H1 (cell line): ENCODE results near the gene SNX20. TPM values are rescaled to one million over a fixed set of nuclear protein-coding genes. Genes with fewer than 3 reads are reported as not detected.

Experiments used
- CTCF ChIA-PET: fragments of 300-600 bp; sonication (Branson Sonifier 250); formaldehyde crosslinking; loops from one replicate; lab custom pipeline; 2021; ENCODE audit not compliant: partially characterized antibody; lab: Charles Lee
- POLR2A ChIA-PET: fragments of 300-600 bp; sonication (Branson Sonifier 250); formaldehyde crosslinking; loops from one replicate; lab custom pipeline; 2021; ENCODE audit warnings: inconsistent platforms; ENCODE audit not compliant: partially characterized antibody; lab: Charles Lee
- DNase-seq, 2 experiments: peaks; one replicate each; pipeline versions ENCODE4 v3.0.0 to v3.0.0-alpha.2; 2010 to 2022; ENCODE audit warnings: low spot score in 2 of 2, low read depth in 1 of 2, mixed read lengths in 1 of 2
- FAIRE-seq: peaks from 2 replicates; lab custom pipeline; 2011; peaks lifted over from hg19 to GRCh38; lab: Jason Lieb, UNC
- H2AFZ ChIP-seq: 2 replicates; pipeline ENCODE4 v1.8.1; 2012; ENCODE audit warnings: low read length, inconsistent platforms
- H2AK5ac ChIP-seq: 2 replicates; pipeline ENCODE4 v1.6.1; 2013; ENCODE audit warnings: low read depth, low read length
- H2BK120ac ChIP-seq: replicated peaks from 2 replicates; pipeline ENCODE3; 2013; ENCODE audit warnings: low read depth, low read length, inconsistent platforms
- H2BK12ac ChIP-seq: 2 replicates; pipeline ENCODE4 v1.6.1; 2013; ENCODE audit warnings: low read depth, low read length
- H2BK15ac ChIP-seq: 2 replicates; pipeline ENCODE4 v1.6.1; 2013; ENCODE audit warnings: low read length
- H2BK20ac ChIP-seq: 2 replicates; pipeline ENCODE4 v1.6.1; 2013; ENCODE audit warnings: low read length
- H2BK5ac ChIP-seq: 2 replicates; pipeline ENCODE4 v1.6.1; 2013; ENCODE audit warnings: low read depth, low read length
- H3K14ac ChIP-seq: 2 replicates; pipeline ENCODE4 v1.6.1; 2013; ENCODE audit warnings: inconsistent platforms; ENCODE audit not compliant: insufficient read length
- H3K18ac ChIP-seq: 2 replicates; pipeline ENCODE4 v1.6.1; 2013; ENCODE audit warnings: low read length; ENCODE audit errors: extremely low read depth
- H3K23ac ChIP-seq: 2 replicates; pipeline ENCODE4 v1.6.1; 2013; ENCODE audit warnings: inconsistent platforms; ENCODE audit not compliant: insufficient read length
- H3K23me2 ChIP-seq: 2 replicates; pipeline ENCODE4 v1.6.1; 2013; ENCODE audit warnings: low read depth, low read length
- H3K27ac ChIP-seq: 2 replicates; pipeline ENCODE4 v1.6.1; 2011; ENCODE audit warnings: low read depth, low read length, inconsistent platforms
- H3K27me3 ChIP-seq, 4 experiments: replicated peaks in 1 of 4; 1 replicate in 1 of 4; 2 replicates in 3 of 4; pipeline versions ENCODE4 v1.6.1 to v1.8.1; 2011 to 2013; ENCODE audit warnings: low read length in 3 of 4, mild to moderate bottlenecking in 3 of 4, inconsistent platforms in 2 of 4, mixed read lengths in 2 of 4, moderate library complexity in 1 of 4; ENCODE audit not compliant: control insufficient read depth in 3 of 4, insufficient read depth in 3 of 4; ENCODE audit errors: extremely low read depth in 1 of 4
- H3K36me3 ChIP-seq, 4 experiments: 2 replicates each; pipeline versions ENCODE4 v1.6.1 to v1.8.1; 2011 to 2013; ENCODE audit warnings: mild to moderate bottlenecking in 4 of 4, low read length in 3 of 4, moderate library complexity in 2 of 4, control low read depth in 1 of 4, inconsistent platforms in 1 of 4; ENCODE audit not compliant: insufficient read depth in 4 of 4, control insufficient read depth in 2 of 4
- H3K4ac ChIP-seq: replicated peaks from 2 replicates; pipeline ENCODE3; 2013; ENCODE audit warnings: low read length, low read depth, mixed read lengths, inconsistent platforms; ENCODE audit not compliant: insufficient read length
- H3K4me1 ChIP-seq, 4 experiments: replicated peaks in 1 of 4; 1 replicate in 1 of 4; 2 replicates in 3 of 4; pipeline versions ENCODE4 v1.6.1 to v1.8.1; 2011 to 2013; ENCODE audit warnings: low read length in 3 of 4, inconsistent platforms in 2 of 4, mixed read lengths in 1 of 4; ENCODE audit not compliant: insufficient read depth in 4 of 4, control insufficient read depth in 3 of 4
- H3K4me2 ChIP-seq, 2 experiments: 2 replicates each; pipeline versions ENCODE4 v1.6.1 to v1.8.1; 2011 to 2013; ENCODE audit warnings: low read depth in 2 of 2, low read length in 2 of 2, control low read depth in 1 of 2, inconsistent platforms in 1 of 2, mild to moderate bottlenecking in 1 of 2; ENCODE audit not compliant: insufficient read depth in 1 of 2
- H3K4me3 ChIP-seq, 4 experiments: fragments of 200-600, 300-600 bp in 1 of 4; sonication (generic), shearing (Covaris generic), sonication (Bioruptor Twin) in 1 of 4; 2 replicates each; pipeline versions ENCODE4 v1.5.1 to v1.8.1; 2011 to 2016; ENCODE audit warnings: low read length in 4 of 4, low read depth in 3 of 4, control low read depth in 2 of 4, inconsistent platforms in 2 of 4, mild to moderate bottlenecking in 2 of 4, mixed read lengths in 1 of 4, moderate library complexity in 1 of 4; ENCODE audit not compliant: insufficient read depth in 2 of 4; ENCODE audit errors: extremely low read depth in 1 of 4
- H3K56ac ChIP-seq: replicated peaks from 2 replicates; pipeline ENCODE3; 2013; ENCODE audit warnings: low read depth, mild to moderate bottlenecking, mixed read lengths, low read length, inconsistent platforms; ENCODE audit not compliant: insufficient read length
- H3K79me1 ChIP-seq: 2 replicates; pipeline ENCODE4 v1.6.1; 2013; ENCODE audit warnings: low read depth, low read length, control low read depth
- H3K79me2 ChIP-seq, 2 experiments: 2 replicates each; pipeline versions ENCODE4 v1.6.1 to v1.8.1; 2012 to 2013; ENCODE audit warnings: low read length in 2 of 2, mild to moderate bottlenecking in 2 of 2, inconsistent platforms in 1 of 2; ENCODE audit not compliant: insufficient read depth in 2 of 2, control insufficient read depth in 1 of 2
- H3K9ac ChIP-seq, 4 experiments: replicated peaks in 1 of 4; 1 replicate in 1 of 4; 2 replicates in 3 of 4; pipeline versions ENCODE4 v1.6.1 to v1.8.1; 2011 to 2013; ENCODE audit warnings: low read depth in 3 of 4, low read length in 3 of 4, control low read depth in 2 of 4, mild to moderate bottlenecking in 2 of 4, moderate library complexity in 2 of 4, inconsistent platforms in 1 of 4; ENCODE audit errors: extremely low read depth in 1 of 4
- H3K9me3 ChIP-seq, 2 experiments: 2 replicates each; pipeline versions ENCODE4 v1.6.1 to v1.8.1; 2012 to 2013; ENCODE audit warnings: mild to moderate bottlenecking in 2 of 2, moderate library complexity in 2 of 2, control low read depth in 1 of 2, inconsistent platforms in 1 of 2, low read depth in 1 of 2, low read length in 1 of 2, mixed read lengths in 1 of 2; ENCODE audit not compliant: insufficient read depth in 2 of 2
- H4K20me1 ChIP-seq, 2 experiments: replicated peaks in 1 of 2; 2 replicates each; pipeline versions ENCODE3 to v1.8.1; 2011 to 2013; ENCODE audit warnings: inconsistent platforms in 2 of 2, low read length in 2 of 2, mild to moderate bottlenecking in 1 of 2; ENCODE audit not compliant: insufficient read depth in 2 of 2, control insufficient read depth in 1 of 2
- H4K5ac ChIP-seq: 2 replicates; pipeline ENCODE4 v1.6.1; 2013; ENCODE audit warnings: low read length, low read depth, mixed read lengths, inconsistent platforms; ENCODE audit not compliant: insufficient read length
- H4K8ac ChIP-seq: 2 replicates; pipeline ENCODE4 v1.8.0; 2013; ENCODE audit warnings: mild to moderate bottlenecking, moderate library complexity, low read length, inconsistent platforms; ENCODE audit not compliant: insufficient read depth; ENCODE audit errors: extremely low read depth
- H4K91ac ChIP-seq: replicated peaks from 2 replicates; pipeline ENCODE3; 2013; ENCODE audit warnings: low read length, mixed read lengths, inconsistent platforms; ENCODE audit not compliant: insufficient read length
- CEBPB ChIP-seq: IDR thresholded peaks from 2 replicates; pipeline ENCODE4 v1.6.1; 2012; ENCODE audit warnings: low read depth, low read length
- RAD21 ChIP-seq, 2 experiments: IDR thresholded peaks in 1 of 2; conservative IDR thresholded peaks in 1 of 2; 2 replicates each; pipeline ENCODE4 v1.6.1; 2011; ENCODE audit warnings: low read depth in 2 of 2, low read length in 2 of 2, improper control_type of control experiment in 1 of 2, inconsistent platforms in 1 of 2, mild to moderate bottlenecking in 1 of 2, moderate library complexity in 1 of 2
- RXRA ChIP-seq: IDR thresholded peaks from 2 replicates; pipeline ENCODE4 v1.6.1; 2011; ENCODE audit warnings: low read depth, mild to moderate bottlenecking, low read length, moderate library complexity; ENCODE audit not compliant: insufficient read depth
- SP1 ChIP-seq: IDR thresholded peaks from 2 replicates; pipeline ENCODE4 v1.6.1; 2011; ENCODE audit warnings: low read depth, low read length
- TCF12 ChIP-seq: IDR thresholded peaks from 2 replicates; pipeline ENCODE4 v1.6.1; 2011; ENCODE audit warnings: low read depth, mild to moderate bottlenecking, low read length
- WGBS, 2 experiments: shearing (Covaris generic) in 1 of 2; methylation state at CpG; one replicate each; pipeline versions ENCODE4 v1.1.6 to v1.1.7; 2013 to 2015; ENCODE audit warnings: low lambda C conversion rate in 2 of 2, mixed read lengths in 2 of 2, inconsistent platforms in 1 of 2, low coverage in 1 of 2, missing lambda C conversion rate in 1 of 2; ENCODE audit not compliant: insufficient replicate concordance in 2 of 2, insufficient coverage in 1 of 2, insufficient read length in 1 of 2; ENCODE audit errors: extremely low coverage in 1 of 2, missing lambda C conversion rate in 1 of 2; 5-methylcytosine and 5-hydroxymethylcytosine counted together
- polyA plus RNA-seq, 7 experiments: library from polyadenylated mRNA; depleted of rRNA in 3 of 7; stranded (reverse) in 5 of 7; unstranded in 2 of 7; fragments of >200 nt in 5 of 7; fragments of 200-250 nt in 2 of 7; gene quantifications; 1 replicate in 5 of 7; 2 replicates in 1 of 7; 4 replicates in 1 of 7; pipeline versions ENCODE4 v1.2.1 to v1.2.3, GENCODE V29; 2011 to 2013; ENCODE audit warnings: missing spikeins in 2 of 7, mixed read lengths in 2 of 7
- total RNA-seq: library from RNA; stranded (reverse); fragmentation: NEBNext Ultra II Directional; extraction: Animal tissue kit (Norgen Biotek cat#: 25700); gene quantifications from 2 replicates; pipeline ENCODE4 v1.2.1, GENCODE V29; 2021
- TF ChIP-seq, protein P1 (sequence below), 3 experiments: IDR thresholded peaks; 1 replicate in 2 of 3; 2 replicates in 1 of 3; pipeline versions ENCODE4 v1.5.1 to v1.6.1; 2011; ENCODE audit warnings: low read length in 3 of 3, mild to moderate bottlenecking in 3 of 3, inconsistent platforms in 2 of 3, low read depth in 1 of 3, moderate library complexity in 1 of 3; ENCODE audit not compliant: insufficient read depth in 1 of 3; ENCODE audit errors: control extremely low read depth in 1 of 3

The SNX20 gene
- total and polyA plus RNA-seq, 2 of the 8 experiments (the other 6 are each of a cell fraction or from before 2014, with no cell fraction given): not detected

GRCh38 chr16:50719401-50720337 lies 38.6 kb upstream of the SNX20 start:
- no peak overlapping the region for H3K23ac ChIP-seq
- peak overlapping the region; percentile 59; the same call in 1 of the 2 replicates for H4K8ac ChIP-seq
- H3K27me3 ChIP-seq: no peaks in the 10 kb centered on the region
- H3K79me2 ChIP-seq: no peaks in the 10 kb centered on the region
- no peak overlapping the region for H3K56ac ChIP-seq
- H2BK120ac ChIP-seq: no peak overlapping the region
- H2AFZ ChIP-seq: peak overlapping the region; percentile 82
- peaks cover 0 to 9% (median 3%) of the 10 kb centered on the region in 4 experiments; a peak in 5 of 7 replicates for H3K4me1 ChIP-seq
- no peaks in the 10 kb centered on the region for H3K79me1 ChIP-seq
- ChIA-PET POLR2A (no interaction called here), CTCF (interaction anchor here (0.6 to 3.1 kb wide), 18 partner anchors 9 to 330 kb away, joined by 3 to 17 read pairs (median 4); partner anchors contain the start of gene SNX20)
- no peaks in the 10 kb centered on the region for H3K36me3 ChIP-seq
- H4K20me1 ChIP-seq: no peaks in the 10 kb centered on the region
- no peaks in the 10 kb centered on the region for H3K9me3 ChIP-seq
- H2BK12ac ChIP-seq: no peak overlapping the region
- no peak overlapping the region for H2BK20ac ChIP-seq
- H3K4me3 ChIP-seq: no peak overlapping the region
- H2BK15ac ChIP-seq: peak overlapping the region; percentile 29; the same call in 1 of the 2 replicates
- no peak overlapping the region for H3K18ac ChIP-seq
- H2AK5ac ChIP-seq: no peak overlapping the region
- FAIRE-seq (no peak), DNase-seq (peak in 1 of 2 experiments; percentile 53)
- no peak overlapping the region for H4K91ac ChIP-seq
- no peak overlapping the region for H2BK5ac ChIP-seq
- 0 out of 2 replicates have a peak, but pooled peaks cover 2% of the 10 kb centered on the region for H3K23me2 ChIP-seq
- no peak overlapping the region for H3K4ac ChIP-seq
- no peak overlapping the region for H3K9ac ChIP-seq
- H3K14ac ChIP-seq: no peak overlapping the region
- 86% methylated on average over 20 of the region's 20 CpGs; no CpG with 5 or more reads in 1 of the 2 experiments for WGBS, 2 experiments
- no peak overlapping the region for H3K27ac ChIP-seq
- no peak overlapping the region for H4K5ac ChIP-seq
- H3K4me2 ChIP-seq: no peak overlapping the region
- TF ChIP-seq SP1 (no peak), TCF12 (no peak), CEBPB (0 out of 2 replicates have a peak, but pooled peaks have one; percentile 34), RAD21 (IDR thresholded peaks at IDR 0.05 in 1 of 2, conservative IDR thresholded peaks at IDR 0.05 in 1 of 2; ENCODE audit: low read depth in 2 of 2, low read length in 2 of 2) (peak; percentile 15 to 29; a peak in 2 of 4 replicates), RXRA (no peak)
- TF ChIP-seq, protein P1, sequence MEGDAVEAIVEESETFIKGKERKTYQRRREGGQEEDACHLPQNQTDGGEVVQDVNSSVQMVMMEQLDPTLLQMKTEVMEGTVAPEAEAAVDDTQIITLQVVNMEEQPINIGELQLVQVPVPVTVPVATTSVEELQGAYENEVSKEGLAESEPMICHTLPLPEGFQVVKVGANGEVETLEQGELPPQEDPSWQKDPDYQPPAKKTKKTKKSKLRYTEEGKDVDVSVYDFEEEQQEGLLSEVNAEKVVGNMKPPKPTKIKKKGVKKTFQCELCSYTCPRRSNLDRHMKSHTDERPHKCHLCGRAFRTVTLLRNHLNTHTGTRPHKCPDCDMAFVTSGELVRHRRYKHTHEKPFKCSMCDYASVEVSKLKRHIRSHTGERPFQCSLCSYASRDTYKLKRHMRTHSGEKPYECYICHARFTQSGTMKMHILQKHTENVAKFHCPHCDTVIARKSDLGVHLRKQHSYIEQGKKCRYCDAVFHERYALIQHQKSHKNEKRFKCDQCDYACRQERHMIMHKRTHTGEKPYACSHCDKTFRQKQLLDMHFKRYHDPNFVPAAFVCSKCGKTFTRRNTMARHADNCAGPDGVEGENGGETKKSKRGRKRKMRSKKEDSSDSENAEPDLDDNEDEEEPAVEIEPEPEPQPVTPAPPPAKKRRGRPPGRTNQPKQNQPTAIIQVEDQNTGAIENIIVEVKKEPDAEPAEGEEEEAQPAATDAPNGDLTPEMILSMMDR (IDR thresholded peaks at IDR 0.05; ENCODE audit: control extremely low read depth in 1 of 3, insufficient read depth in 1 of 3, low read depth in 1 of 3, low read length in 3 of 3): peak; percentile 35 to 55 (median 43); a peak in 3 of 4 replicates
